HG03439 (cell line): ENCODE data around the gene SSTR5.
"Not testable (repeated sequence)": the region's sequence is repeated elsewhere in the genome, so short reads cannot be mapped to it uniquely, and the experiment has no call there.

Source experiments
- ATAC-seq: cut with Tn5 transposase; IDR thresholded peaks from one replicate; pipeline ENCODE4 v1.9.1; 2021; ENCODE audit warnings: mild to moderate bottlenecking, moderate library complexity; ENCODE audit not compliant: unreplicated experiment

SSTR5 gene

DNA sequence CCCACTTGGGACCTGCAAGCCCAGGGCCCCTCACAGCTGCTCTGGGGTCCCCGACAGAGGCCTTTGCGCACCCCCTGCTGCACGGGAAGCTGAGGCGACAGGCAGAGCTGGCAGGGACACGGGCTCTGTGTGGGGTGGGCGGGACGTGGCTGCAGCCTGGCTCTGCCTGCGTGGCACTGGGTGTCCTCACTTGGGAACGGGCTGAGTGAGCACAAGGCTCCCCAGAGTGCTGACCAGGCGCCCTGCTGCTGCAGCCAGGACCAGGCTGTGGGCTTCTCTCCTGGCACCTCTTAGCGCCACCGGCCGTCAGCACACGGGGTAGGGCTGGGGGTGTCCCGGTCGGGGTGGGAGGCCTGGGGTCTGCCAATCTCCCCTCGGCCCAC, 16.9 kb downstream of the SSTR5 start:
- ATAC-seq, result no peak

DNA sequence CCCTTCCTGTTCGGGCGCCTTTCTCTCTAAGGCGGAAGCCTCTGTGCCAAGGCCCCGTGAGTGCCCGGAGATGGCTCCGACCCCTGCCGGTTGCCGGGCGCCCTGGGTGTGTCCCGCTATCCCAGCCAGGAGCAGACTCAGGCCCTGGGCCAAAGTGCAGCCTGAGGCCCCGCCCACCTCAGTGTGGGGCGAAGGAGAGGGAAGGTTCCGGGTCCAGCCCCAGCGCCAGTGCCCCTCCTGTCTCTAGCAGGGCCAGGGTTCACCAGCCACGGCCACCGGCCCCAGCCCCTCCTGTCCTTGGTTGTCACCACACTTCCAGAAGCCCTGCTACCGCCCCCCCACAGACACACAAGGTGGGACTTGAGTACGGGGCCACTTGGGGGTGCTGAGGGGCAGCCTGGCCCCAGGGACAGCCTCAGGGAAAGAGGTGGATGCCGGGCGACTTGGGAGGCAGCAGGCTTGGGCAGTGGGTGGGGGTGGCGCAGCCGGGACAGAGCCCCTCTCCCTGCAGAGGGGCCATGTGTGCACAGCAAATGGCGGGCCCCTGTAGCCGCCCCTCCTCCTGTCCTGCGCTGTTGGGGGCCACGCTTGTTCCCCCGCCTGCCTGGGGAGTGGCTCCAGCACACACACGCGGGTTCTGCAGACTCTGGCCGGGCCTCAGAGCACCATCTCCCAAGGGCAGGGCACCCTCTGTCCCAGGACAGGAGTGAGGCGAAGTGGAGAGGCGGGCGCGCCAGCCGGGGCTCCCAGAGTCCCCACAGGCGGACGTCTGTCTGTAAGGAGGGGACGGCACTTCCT, 17.5 kb downstream of the SSTR5 start:
- no peak for ATAC-seq

GRCh38 chr16:1090620-1091587, 18.4 kb downstream of the SSTR5 start:
- ATAC-seq, result no peak

- ATAC-seq, result no peak
Measured at GRCh38 chr16:1091992-1092552, 19.5 kb downstream of the SSTR5 start.

DNA sequence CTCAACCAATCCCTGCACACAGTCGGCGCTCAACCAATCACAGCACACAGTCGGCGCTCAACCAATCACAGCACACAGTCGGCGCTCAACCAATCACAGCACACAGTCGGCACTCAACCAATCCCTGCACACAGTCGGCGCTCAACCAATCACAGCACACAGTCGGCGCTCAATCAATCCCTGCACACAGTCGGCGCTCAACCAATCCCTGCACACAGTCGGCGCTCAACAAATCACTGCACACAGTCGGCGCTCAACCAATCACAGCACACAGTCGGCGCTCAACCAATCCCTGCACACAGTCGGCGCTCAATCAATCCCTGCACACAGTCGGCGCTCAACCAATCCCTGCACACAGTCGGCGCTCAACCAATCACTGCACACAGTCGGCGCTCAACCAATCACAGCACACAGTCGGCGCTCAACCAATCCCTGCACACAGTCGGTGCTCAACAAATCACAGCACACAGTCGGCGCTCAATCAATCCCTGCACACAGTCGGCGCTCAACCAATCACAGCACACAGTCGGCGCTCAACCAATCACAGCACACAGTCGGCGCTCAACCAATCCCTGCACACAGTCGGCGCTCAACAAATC, 20.2 kb downstream of the SSTR5 start:
- ATAC-seq, result not testable (repeated sequence)

DNA sequence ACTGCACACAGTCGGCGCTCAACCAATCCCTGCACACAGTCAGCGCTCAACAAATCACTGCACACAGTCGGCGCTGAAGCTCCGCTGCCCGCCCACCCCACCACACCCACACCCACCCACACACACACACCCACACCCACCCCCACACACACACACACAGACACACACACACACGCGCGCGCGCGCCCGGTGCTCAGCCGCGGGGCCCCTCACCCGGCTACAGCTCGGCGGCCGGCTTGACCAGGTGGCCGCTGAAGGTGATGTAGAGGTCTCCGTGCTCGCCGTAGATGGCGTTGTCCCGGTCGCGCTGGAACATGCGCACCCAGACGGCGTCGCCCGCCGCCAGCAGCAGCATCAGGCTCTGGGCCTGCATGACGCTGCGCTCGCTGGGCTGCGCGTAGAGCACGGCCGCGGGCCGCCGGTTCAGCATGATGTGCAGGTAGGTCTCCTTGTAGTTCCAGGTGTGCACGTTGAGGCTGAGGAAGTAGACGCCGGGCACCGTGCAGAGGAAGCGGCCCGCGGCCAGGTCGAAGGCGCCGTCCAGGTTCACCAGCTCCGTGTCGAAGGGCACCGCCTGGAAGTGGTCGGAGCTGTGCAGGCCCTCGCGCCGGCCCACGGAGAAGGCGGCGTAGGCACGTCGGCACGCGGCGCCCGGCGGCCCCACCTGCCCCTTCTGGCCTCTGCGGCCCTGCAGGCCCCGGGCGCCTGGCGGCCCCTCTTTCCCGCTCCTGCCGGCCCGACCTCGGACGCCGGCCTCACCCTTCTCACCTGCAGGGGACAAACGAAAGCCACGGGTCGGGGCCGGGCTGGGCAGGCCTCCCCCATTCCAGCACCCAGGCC, 21.0 kb downstream of the SSTR5 start:
- ATAC-seq, result no peak

GRCh38 chr16:1094124-1094479, 21.6 kb downstream of the SSTR5 start:
- no peak for ATAC-seq

DNA sequence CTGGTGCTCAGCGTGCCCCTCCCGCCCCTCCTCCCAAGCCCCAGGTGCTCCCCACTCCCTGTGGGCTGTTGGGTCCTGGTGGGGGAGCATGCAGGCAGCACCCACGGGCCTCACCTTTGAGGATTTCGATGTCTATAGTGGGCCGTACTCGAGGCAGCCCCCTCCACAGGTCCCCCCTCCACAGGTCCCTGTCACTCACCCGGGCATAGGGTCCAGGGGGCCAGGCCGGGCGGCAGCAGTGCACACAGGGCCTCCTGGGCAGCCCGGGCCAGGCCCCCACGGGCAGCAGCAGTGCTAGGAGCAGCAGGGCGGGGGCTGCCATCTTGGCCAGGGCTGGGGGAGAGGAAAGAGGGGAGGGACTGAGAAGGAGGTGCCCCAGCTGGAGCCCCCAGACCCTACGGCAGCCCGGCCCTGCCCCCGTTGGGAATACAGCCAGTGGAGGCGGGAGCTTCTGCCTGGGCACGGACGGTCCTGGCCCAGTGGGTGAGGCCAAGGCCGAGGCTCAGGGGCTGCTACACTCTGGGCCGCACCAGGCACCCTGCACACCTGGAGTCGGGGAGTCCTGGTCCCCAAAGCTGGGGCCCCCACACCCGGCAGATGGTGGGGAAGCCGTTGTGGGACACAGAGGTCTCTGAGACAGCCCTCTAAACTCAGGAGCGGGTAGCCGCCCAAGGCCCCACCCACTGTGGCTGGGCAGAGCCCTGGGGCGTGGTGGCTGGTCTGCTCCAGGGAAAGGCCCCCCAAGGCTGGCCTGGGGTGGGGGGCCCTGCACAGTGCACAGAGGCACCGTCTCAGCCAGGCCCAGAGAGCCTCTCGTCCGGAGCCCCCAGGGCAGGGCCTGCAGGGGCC, 22.3 kb downstream of the SSTR5 start:
- ATAC-seq, result no peak

DNA sequence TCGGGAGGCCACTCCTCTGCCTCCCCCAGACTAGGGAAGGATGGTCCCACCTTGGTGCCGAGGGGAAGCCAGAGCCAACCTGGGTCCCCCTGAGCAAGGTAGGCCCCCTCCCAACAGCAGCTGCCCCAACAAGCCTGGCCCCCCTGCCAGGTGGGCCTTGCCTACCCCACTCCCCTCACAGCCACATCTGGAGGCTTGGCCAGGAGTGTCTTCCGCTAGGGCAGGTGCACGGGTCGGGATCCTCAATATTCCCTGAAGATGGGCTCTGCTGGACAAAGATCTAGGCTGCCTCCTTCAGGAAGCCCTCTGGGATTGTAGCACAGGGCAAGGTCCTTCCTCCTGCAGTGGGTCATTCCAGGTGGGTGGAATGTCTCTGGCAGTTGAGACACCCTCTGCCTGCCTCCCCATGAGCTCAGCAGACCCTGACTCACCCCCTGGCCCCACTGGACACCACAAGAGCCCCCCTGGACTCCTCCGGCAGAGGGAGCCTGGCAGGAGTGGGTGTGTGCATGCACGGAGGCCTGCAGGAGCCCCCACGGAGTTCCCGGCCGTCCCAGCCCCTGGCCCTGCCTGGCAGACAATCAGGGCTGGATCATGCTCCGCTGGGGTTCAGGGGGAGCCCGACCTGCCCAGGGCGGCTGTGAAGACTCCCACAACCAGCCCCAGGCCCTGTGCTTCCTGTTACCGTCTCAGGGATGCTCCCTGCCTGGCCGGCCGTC, 23.1 kb downstream of the SSTR5 start:
- ATAC-seq, result no peak

DNA sequence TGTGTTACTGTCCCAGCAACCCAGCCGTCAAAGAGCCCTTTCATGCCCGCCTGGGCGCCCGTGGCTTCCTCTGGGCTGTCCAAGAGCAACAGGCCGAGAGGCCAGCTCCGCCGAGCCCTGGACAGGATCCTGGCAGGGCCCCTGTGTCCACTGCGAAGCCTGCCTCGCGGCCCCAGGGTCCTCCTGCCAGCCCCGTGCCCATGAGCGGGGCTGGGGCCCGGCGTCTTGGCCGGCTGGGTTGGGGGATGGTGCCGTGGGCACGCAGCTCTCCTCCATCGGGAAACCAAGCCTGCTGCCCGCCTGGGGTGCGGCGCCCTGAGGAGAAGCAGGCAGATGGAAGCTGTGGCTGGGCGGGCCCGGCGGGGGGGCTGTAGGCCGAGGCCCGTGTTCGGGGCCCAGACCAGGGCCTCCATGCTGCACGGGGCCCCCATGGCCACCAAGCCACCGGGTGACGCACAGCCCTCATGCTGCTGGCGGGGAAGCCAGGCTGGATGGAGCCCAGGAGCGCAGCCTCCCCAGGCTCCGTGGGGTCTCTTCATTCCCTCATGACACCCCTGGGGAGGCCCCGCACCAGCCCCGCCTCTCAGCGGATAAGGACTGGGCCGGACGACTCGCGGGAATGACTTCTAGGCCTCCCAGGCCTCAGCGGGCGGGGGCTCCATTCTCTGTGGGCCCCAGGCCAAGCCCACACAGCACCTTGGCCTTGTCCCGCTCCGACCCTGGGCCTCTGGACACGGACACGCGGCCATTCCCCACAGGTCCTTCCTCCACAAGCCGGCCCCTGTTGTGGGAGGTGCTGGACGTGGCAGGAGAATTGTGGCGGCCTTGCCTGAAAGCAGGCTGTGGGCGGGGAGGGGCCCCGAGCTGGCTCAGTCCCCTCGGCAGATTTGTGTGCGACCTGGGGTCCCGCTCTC, 23.9 kb downstream of the SSTR5 start, which contains the start of gene C1QTNF8:
TSS of gene C1QTNF8 (minus strand) at position 76 of the 914 bp plus-strand sequence. CDS start 1,322 bp downstream, outside the sequence.
- ATAC-seq, result no peak

DNA sequence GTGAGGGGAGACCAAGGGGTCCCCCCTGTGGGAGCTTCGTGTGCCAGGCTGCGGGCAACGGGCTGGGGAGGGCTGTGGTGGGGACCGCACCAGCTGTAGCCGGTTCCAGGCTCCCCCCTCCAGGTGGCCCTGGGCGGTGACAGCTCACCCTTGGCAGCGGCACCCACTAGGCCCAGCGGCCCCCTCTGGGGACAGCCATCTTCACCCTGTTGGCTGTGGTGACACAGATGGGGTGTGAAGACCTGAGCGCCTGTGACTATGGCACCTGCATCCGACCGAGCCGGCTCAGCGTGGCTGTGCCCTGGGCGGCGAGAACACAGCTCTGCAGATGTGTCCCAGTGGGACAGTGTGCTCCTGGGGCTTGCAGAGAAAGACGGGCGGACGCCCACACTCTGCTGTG, 24.6 kb downstream of the SSTR5 start:
- no peak for ATAC-seq

GRCh38 chr16:1097800-1098199, 25.3 kb downstream of the SSTR5 start:
- ATAC-seq, result no peak

- ATAC-seq, result no peak
Measured at GRCh38 chr16:1098266-1098991, 25.9 kb downstream of the SSTR5 start.

DNA sequence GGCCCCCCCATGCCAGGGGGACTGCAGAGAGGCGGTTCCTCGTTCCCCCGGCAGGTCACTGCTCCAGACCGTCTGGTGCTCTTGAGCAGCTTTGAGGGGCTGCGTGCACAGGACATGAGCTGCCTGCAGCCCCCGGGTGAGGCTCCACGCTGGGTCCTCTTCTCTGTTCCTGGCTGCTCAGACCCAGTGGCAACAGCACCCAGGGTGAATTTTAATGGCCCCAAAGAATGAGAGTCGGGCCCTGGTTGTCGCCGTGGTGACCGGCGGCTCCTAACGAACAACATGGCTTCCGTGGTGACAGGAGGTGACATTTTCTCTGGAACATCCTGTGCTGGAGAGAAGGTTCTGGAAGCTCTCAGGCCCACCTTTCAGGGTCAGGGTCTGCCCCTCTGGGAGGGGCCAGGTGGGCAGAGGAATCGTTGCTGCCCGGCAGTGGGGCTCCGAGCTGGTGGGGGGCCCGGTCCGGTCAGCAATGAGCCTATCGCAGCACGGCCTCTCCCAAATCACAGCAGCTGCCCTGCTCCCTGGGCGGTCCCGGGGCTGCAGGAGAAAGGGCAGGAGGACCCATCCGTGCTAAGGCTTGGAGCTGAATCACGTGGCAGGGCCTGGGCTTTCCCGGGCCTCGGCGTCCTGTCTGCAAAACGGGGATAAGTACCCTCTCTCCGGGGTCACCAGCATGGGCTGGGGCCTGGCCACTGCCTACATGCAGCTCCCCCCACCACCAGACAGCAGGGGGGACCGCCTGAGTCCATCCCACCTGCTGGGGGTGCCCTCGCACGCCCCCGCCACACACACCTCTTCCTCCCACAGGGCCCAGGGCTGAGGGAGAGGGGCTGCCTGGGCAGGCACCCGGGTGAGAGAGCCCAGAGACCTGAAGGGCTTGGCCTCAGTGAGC, 26.9 kb downstream of the SSTR5 start:
- no peak for ATAC-seq

DNA sequence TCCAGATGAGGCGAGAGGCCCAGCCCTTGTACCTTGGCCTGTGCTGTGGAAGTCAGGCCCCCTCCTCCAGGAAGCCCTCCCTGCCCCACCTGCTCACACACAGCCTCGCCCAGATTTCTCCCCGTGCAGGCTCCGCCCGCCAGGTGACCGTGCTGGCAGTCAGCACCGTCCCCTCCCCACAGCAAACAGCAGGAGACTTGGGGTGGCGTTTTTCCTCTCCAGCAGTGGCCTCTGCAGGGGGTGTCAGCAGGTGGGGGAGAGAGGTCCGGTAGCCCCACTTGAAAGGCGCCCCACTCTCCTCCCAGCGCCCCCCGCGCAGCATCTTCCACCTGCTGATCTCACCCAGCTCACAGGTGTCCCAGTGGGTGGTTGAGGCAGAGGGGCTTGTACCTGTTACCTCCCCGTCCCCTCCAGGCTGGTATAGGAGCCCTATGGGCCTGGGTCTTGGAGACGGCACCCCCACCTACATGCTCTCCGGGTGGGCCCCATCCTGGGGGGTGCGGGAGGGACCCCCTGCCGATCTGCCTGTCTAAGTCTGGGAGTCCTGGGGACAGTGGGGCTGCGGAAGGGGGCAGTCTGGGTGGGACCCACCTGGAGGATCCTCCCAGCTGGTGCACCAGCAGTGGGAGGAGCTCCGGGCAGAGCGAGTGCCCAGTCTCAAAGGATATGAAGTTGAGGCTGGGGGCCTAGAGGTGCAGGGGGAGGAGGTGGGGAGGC, 27.7 kb downstream of the SSTR5 start:
- no peak for ATAC-seq
